COLO668 (cell line): Measurements from ENCODE around the gene MYO9B.
"Not testable (repeated sequence)": the region's sequence is repeated elsewhere in the genome, so short reads cannot be mapped to it uniquely, and the experiment has no call there.

Source experiments
- DNase-seq: peaks from one replicate; lab custom pipeline; 2025; ENCODE audit not compliant: unreplicated experiment; lab: John Stamatoyannopoulos, UW

Gene MYO9B

GRCh38 chr19:17138052-17138846 is 62.7 kb downstream of the MYO9B start:
- not testable (repeated sequence) for DNase-seq

- no peak for DNase-seq
Observed at GRCh38 chr19:17138937-17139598, 63.5 kb downstream of the MYO9B start.

- not testable (repeated sequence) for DNase-seq
Observed at GRCh38 chr19:17144771-17145170, 69.2 kb downstream of the MYO9B start.

- DNase-seq, result no peak
Observed at GRCh38 chr19:17145546-17146497, 70.2 kb downstream of the MYO9B start.

- DNase-seq, result no peak
Observed at GRCh38 chr19:17148130-17148529, 72.6 kb downstream of the MYO9B start.

GRCh38 chr19:17149393-17150135 is 74.0 kb downstream of the MYO9B start:
- no peak for DNase-seq

- DNase-seq, result no peak
Observed at GRCh38 chr19:17153996-17154395, 78.4 kb downstream of the MYO9B start.

- no peak for DNase-seq
Observed at GRCh38 chr19:17155251-17155650, 79.7 kb downstream of the MYO9B start.

- DNase-seq, result no peak
Observed at GRCh38 chr19:17156296-17156946, 80.8 kb downstream of the MYO9B start.

- no peak for DNase-seq
Observed at GRCh38 chr19:17156947-17157302, 81.3 kb downstream of the MYO9B start.

GRCh38 chr19:17158584-17158983 is 83.0 kb downstream of the MYO9B start:
- DNase-seq, result no peak

GRCh38 chr19:17159466-17160393 is 84.2 kb downstream of the MYO9B start:
- no peak for DNase-seq

GRCh38 chr19:17160908-17161307 is 85.3 kb downstream of the MYO9B start:
- no peak for DNase-seq

GRCh38 chr19:17162131-17162530 is 86.6 kb downstream of the MYO9B start:
- DNase-seq, result not testable (repeated sequence)

- DNase-seq, result no peak
Observed at GRCh38 chr19:17162580-17162979, 87.0 kb downstream of the MYO9B start.

- DNase-seq, result no peak
Observed at GRCh38 chr19:17163652-17164051, 88.1 kb downstream of the MYO9B start.

- DNase-seq, result no peak
Observed at GRCh38 chr19:17164639-17165038, 89.1 kb downstream of the MYO9B start.

- DNase-seq, result no peak
Observed at GRCh38 chr19:17165715-17166114, 90.1 kb downstream of the MYO9B start.
